ENCODE results near the gene ADAMTS8.

ADAMTS8 gene

GRCh38 chr11:130414107-130415080, 14.0 kb downstream of the ADAMTS8 start:
- ATAC-seq: peak; percentile 7; the same call in 1 of the 3 replicates
- TF ChIP-seq PATZ1 (CRISPR knock-in tag; IDR thresholded peaks at IDR 0.05; ENCODE audit: borderline replicate concordance) (no peak), PPARA (CRISPR knock-in tag; IDR thresholded peaks at IDR 0.05; ENCODE audit: borderline replicate concordance) (no peak), ARNTL (CRISPR knock-in tag; IDR thresholded peaks at IDR 0.05; ENCODE audit: borderline replicate concordance, low read depth) (no peak), ESRRG (CRISPR knock-in tag; IDR thresholded peaks at IDR 0.05) (no peak), TCF4 (CRISPR knock-in tag; IDR thresholded peaks at IDR 0.05; ENCODE audit: borderline replicate concordance) (no peak), ZNF8 (CRISPR knock-in tag; IDR thresholded peaks at IDR 0.05) (no peak), POU6F1 (CRISPR knock-in tag; IDR thresholded peaks at IDR 0.05; ENCODE audit: borderline replicate concordance, low read depth) (no peak), TSHZ2 (CRISPR knock-in tag; IDR thresholded peaks at IDR 0.05) (no peak), ZC3H10 (CRISPR knock-in tag; IDR thresholded peaks at IDR 0.05) (no peak), SNAI2 (CRISPR knock-in tag; IDR thresholded peaks at IDR 0.05) (no peak), GLIS3 (CRISPR knock-in tag; IDR thresholded peaks at IDR 0.05) (no peak), CREB5 (CRISPR knock-in tag; IDR thresholded peaks at IDR 0.05; ENCODE audit: low read depth) (no peak), ZFP30 (CRISPR knock-in tag; IDR thresholded peaks at IDR 0.05) (no peak)

- peak; percentile 95 for ATAC-seq
- no peak for TF ChIP-seq ZC3H10 (CRISPR knock-in tag; IDR thresholded peaks at IDR 0.05)
- TF ChIP-seq CSRNP3 (CRISPR knock-in tag; IDR thresholded peaks at IDR 0.05): no peak
- TF ChIP-seq CSDC2 (CRISPR knock-in tag; IDR thresholded peaks at IDR 0.05): no peak
- TF ChIP-seq POU6F1 (CRISPR knock-in tag; IDR thresholded peaks at IDR 0.05; ENCODE audit: borderline replicate concordance, low read depth): no peak
- TF ChIP-seq TSHZ2 (CRISPR knock-in tag; IDR thresholded peaks at IDR 0.05): no peak
- no peak for TF ChIP-seq TCF4 (CRISPR knock-in tag; IDR thresholded peaks at IDR 0.05; ENCODE audit: borderline replicate concordance)
- no peak for TF ChIP-seq PPARA (CRISPR knock-in tag; IDR thresholded peaks at IDR 0.05; ENCODE audit: borderline replicate concordance)
- TF ChIP-seq TOX (CRISPR knock-in tag; IDR thresholded peaks at IDR 0.05; ENCODE audit: borderline replicate concordance): no peak
- TF ChIP-seq ZFP30 (CRISPR knock-in tag; IDR thresholded peaks at IDR 0.05): no peak
- no peak for TF ChIP-seq ISL1 (CRISPR knock-in tag; IDR thresholded peaks at IDR 0.05)
- TF ChIP-seq ZFP3 (CRISPR knock-in tag; IDR thresholded peaks at IDR 0.05): no peak
- TF ChIP-seq PATZ1 (CRISPR knock-in tag; IDR thresholded peaks at IDR 0.05; ENCODE audit: borderline replicate concordance): no peak
- no peak for TF ChIP-seq SNAI2 (CRISPR knock-in tag; IDR thresholded peaks at IDR 0.05)
- TF ChIP-seq BACH2 (CRISPR knock-in tag; IDR thresholded peaks at IDR 0.05; ENCODE audit: borderline replicate concordance): no peak
- no peak for TF ChIP-seq ZNF70 (CRISPR knock-in tag; IDR thresholded peaks at IDR 0.05)
- TF ChIP-seq GLIS3 (CRISPR knock-in tag; IDR thresholded peaks at IDR 0.05): no peak
Measured at GRCh38 chr11:130413405-130414106, 14.9 kb downstream of the ADAMTS8 start.
